K562 (cell line): ENCODE data around the gene SRGAP3. TPM values are rescaled to one million over a fixed set of nuclear protein-coding genes. Genes with fewer than 3 reads are reported as not detected.

Experiments used
- ATAC-seq: fragments of 200-7000 bp; cut with Tn5 transposase; 3 replicates; pipeline ENCODE4 v1.9.1; 2020; ENCODE audit warnings: moderate library complexity
- BruUV-seq: library from RNA; stranded (reverse); fragments of 400-500 nt; replicated peaks from 2 replicates; lab custom pipeline; 2021; lab: Mats Ljungman, UMichigan
- CTCF ChIA-PET: fragments of 300-600 bp; formaldehyde crosslinking; extraction: SDS; loops from one replicate; lab custom pipeline; 2021; ENCODE audit warnings: low intra/inter-chr PET ratio; lab: Yijun Ruan, JAX
- POLR2A ChIA-PET: fragments of 300-600, 350-650 bp; sonication (Branson Sonifier 250); formaldehyde crosslinking; extraction: SDS; loops from one replicate; lab custom pipeline; 2021; ENCODE audit warnings: antibody characterized with exemption, inconsistent platforms; lab: Yijun Ruan, JAX
- DNase-seq, 4 experiments: peaks; one replicate each; pipeline versions ENCODE4 v3.0.0 to v3.0.0-alpha.2; 2011 to 2018; ENCODE audit warnings: low spot score in 3 of 4, mixed read lengths in 3 of 4; ENCODE audit errors: extremely low read depth in 1 of 4
- FAIRE-seq: peaks from 2 replicates; lab custom pipeline; 2011; peaks lifted over from hg19 to GRCh38; lab: Jason Lieb, UNC
- H2AFZ ChIP-seq: 2 replicates; pipeline ENCODE4 v1.6.0; 2011; ENCODE audit warnings: low read depth, low read length, control low read depth, inconsistent platforms
- H3K27ac ChIP-seq: fragments of 200-600 bp; 3 replicates; pipeline ENCODE4 v1.8.0; 2011; ENCODE audit warnings: low read depth, mild to moderate bottlenecking, control low read depth, inconsistent platforms, low read length, moderate library complexity, mixed read lengths; ENCODE audit errors: extremely low read depth
- H3K27me3 ChIP-seq, 2 experiments: fragments of 300-600 bp in 1 of 2; 2 replicates in 1 of 2; 3 replicates in 1 of 2; pipeline versions ENCODE4 v1.6.0 to v1.8.0; 2011; ENCODE audit warnings: inconsistent platforms in 2 of 2, low read length in 2 of 2, mild to moderate bottlenecking in 1 of 2, mixed read lengths in 1 of 2, moderate library complexity in 1 of 2; ENCODE audit not compliant: control insufficient read depth in 2 of 2, insufficient read depth in 2 of 2
- H3K36me3 ChIP-seq: fragments of 300-600 bp; 3 replicates; pipeline ENCODE4 v1.8.0; 2011; ENCODE audit warnings: mild to moderate bottlenecking, low read length, inconsistent platforms; ENCODE audit not compliant: control insufficient read depth, insufficient read depth
- H3K4me1 ChIP-seq, 2 experiments: fragments of 200-600 bp in 1 of 2; replicated peaks in 1 of 2; 2 replicates in 1 of 2; 3 replicates in 1 of 2; pipeline versions ENCODE4 v1.5.1 to v1.8.0; 2011; ENCODE audit warnings: inconsistent platforms in 2 of 2, low read length in 2 of 2, mild to moderate bottlenecking in 1 of 2, mixed read lengths in 1 of 2, moderate library complexity in 1 of 2; ENCODE audit not compliant: control insufficient read depth in 2 of 2, insufficient read depth in 2 of 2
- H3K4me2 ChIP-seq: 2 replicates; pipeline ENCODE4 v1.6.1; 2011; ENCODE audit warnings: low read length, control low read depth, inconsistent platforms, mixed read lengths; ENCODE audit not compliant: insufficient read depth
- H3K4me3 ChIP-seq: fragments of 200-600 bp; sonication (generic), shearing (Covaris generic); 2 replicates; pipeline ENCODE4 v1.5.1; 2016; ENCODE audit warnings: control low read depth, inconsistent platforms
- H3K79me2 ChIP-seq: fragments of 200-600 bp; 3 replicates; pipeline ENCODE4 v1.8.0; 2011; ENCODE audit warnings: low read length, inconsistent platforms; ENCODE audit not compliant: control insufficient read depth, insufficient read depth
- H3K9ac ChIP-seq, 2 experiments: 2 replicates each; pipeline versions ENCODE4 v1.6.0 to v1.6.1; 2011; ENCODE audit warnings: low read depth in 2 of 2, low read length in 2 of 2, control low read depth in 1 of 2, inconsistent platforms in 1 of 2, mild to moderate bottlenecking in 1 of 2, mixed read lengths in 1 of 2; ENCODE audit not compliant: insufficient read depth in 1 of 2
- H3K9me1 ChIP-seq: one replicate; pipeline ENCODE4 v1.6.0; 2011; ENCODE audit warnings: inconsistent platforms, mild to moderate bottlenecking, low read length, moderate library complexity; ENCODE audit not compliant: control insufficient read depth, insufficient read depth
- H3K9me3 ChIP-seq: replicated peaks from 2 replicates; pipeline ENCODE4 v1.5.1; 2011; ENCODE audit warnings: low read depth, low read length, inconsistent platforms; ENCODE audit not compliant: control insufficient read depth, insufficient read depth
- H4K20me1 ChIP-seq: replicated peaks from 2 replicates; pipeline ENCODE4 v1.6.1; 2011; ENCODE audit warnings: low read length, inconsistent platforms, mixed read lengths; ENCODE audit not compliant: control insufficient read depth, insufficient read depth
- EP300 ChIP-seq: IDR thresholded peaks from 2 replicates; pipeline ENCODE4 v1.6.1; 2012; ENCODE audit warnings: low read length, improper control_type of control experiment
- ETV5 ChIP-seq: sonication (generic); formaldehyde crosslinking; IDR thresholded peaks from 2 replicates; pipeline ENCODE4 v1.4.0; 2020; ENCODE audit warnings: low read depth, mild to moderate bottlenecking, missing genetic modification reagents
- GATA2 ChIP-seq: sonication (generic); formaldehyde crosslinking; IDR thresholded peaks from 2 replicates; pipeline ENCODE4 v1.4.0; 2020; ENCODE audit warnings: mild to moderate bottlenecking, missing genetic modification reagents
- MTA1 ChIP-seq: fragments of 450-650 bp; IDR thresholded peaks from 2 replicates; pipeline ENCODE4 v1.6.1; 2017; ENCODE audit warnings: borderline replicate concordance
- NR2F6 ChIP-seq: fragments of 450-650 bp; formaldehyde crosslinking; IDR thresholded peaks from 2 replicates; pipeline ENCODE4 v1.4.0; 2020; ENCODE audit warnings: mild to moderate bottlenecking
- NR3C1 ChIP-seq: sonication (generic); formaldehyde crosslinking; IDR thresholded peaks from 2 replicates; pipeline ENCODE4 v1.8.1; 2022; ENCODE audit warnings: missing genetic modification reagents
- SETDB1 ChIP-seq: IDR thresholded peaks from one replicate; pipeline ENCODE4 v1.6.1; 2012; ENCODE audit warnings: low read length, control low read depth, inconsistent platforms
- SMARCA5 ChIP-seq: fragments of 450-650 bp; IDR thresholded peaks from 2 replicates; pipeline ENCODE4 v1.6.1; 2016
- SMARCC2 ChIP-seq: fragments of 450-650 bp; IDR thresholded peaks from 2 replicates; pipeline ENCODE4 v1.6.1; 2017; ENCODE audit warnings: antibody characterized with exemption, moderate library complexity, mild to moderate bottlenecking, low read depth
- SNIP1 ChIP-seq: fragments of 450-650 bp; IDR thresholded peaks from 2 replicates; pipeline ENCODE4 v1.7.1; 2017; ENCODE audit warnings: low read depth, mild to moderate bottlenecking
- SRSF3 ChIP-seq: fragments of 200-400 bp; formaldehyde crosslinking; IDR thresholded peaks from 2 replicates; pipeline ENCODE4 v1.6.1; 2016; ENCODE audit warnings: mild to moderate bottlenecking, low read length, moderate library complexity; ENCODE audit not compliant: insufficient read depth
- STAG1 ChIP-seq: sonication (generic); formaldehyde crosslinking; IDR thresholded peaks from 2 replicates; pipeline ENCODE4 v1.5.0; 2020; ENCODE audit warnings: missing genetic modification reagents, borderline replicate concordance
- TRIM24 ChIP-seq, 2 experiments: fragments of 450-650 bp; IDR thresholded peaks; 2 replicates each; pipeline ENCODE4 v1.6.1; 2016
- ZNF143 ChIP-seq: sonication (generic); formaldehyde crosslinking; IDR thresholded peaks from 2 replicates; pipeline ENCODE4 v1.9.0; 2022; ENCODE audit warnings: mild to moderate bottlenecking, missing genetic modification reagents
- ZNF436 ChIP-seq: fragments of 250-450, 450-650 bp; sonication (Bioruptor Pico); formaldehyde crosslinking; IDR thresholded peaks from 2 replicates; pipeline ENCODE4 v1.7.0; 2020; ENCODE audit warnings: mild to moderate bottlenecking
- WGBS: fragments of 100-300 bp; shearing (Covaris generic); methylation state at CpG from one replicate; pipeline ENCODE4 v1.1.6; 2016; ENCODE audit warnings: low coverage, mixed read lengths; ENCODE audit not compliant: insufficient coverage; ENCODE audit errors: missing lambda C conversion rate; 5-methylcytosine and 5-hydroxymethylcytosine counted together
- in situ Hi-C: fragments of 300-500 bp; cut with MboI; formaldehyde crosslinking; loops from 4 replicates; pipeline ENCODE4 v1.15.0; 2018; ENCODE audit warnings: inconsistent platforms, mixed read lengths
- intact Hi-C: fragments of 100-400 bp; cut with micrococcal nuclease; formaldehyde crosslinking; loops from 2 replicates; pipeline ENCODE4 v1.14.2; 2022
- polyA plus RNA-seq, 8 experiments: library from polyadenylated mRNA; depleted of rRNA in 4 of 8; stranded (reverse) in 5 of 8; unstranded in 3 of 8; fragments of >200 nt; fragmentation: Nextera tagmentation in 2 of 8; fragmentation: Illumina TruSeq in 1 of 8; extraction: Ambion mirVana in 2 of 8; extraction: Trizol in 1 of 8; gene quantifications; 2 replicates each; pipeline versions ENCODE4 v1.2.1 to v1.2.3, GENCODE V29; 2011 to 2014; ENCODE audit warnings: inconsistent platforms in 1 of 8, missing spikeins in 1 of 8
- total RNA-seq, 7 experiments: library from RNA; depleted of rRNA in 6 of 7; stranded (reverse); fragments of >200 nt in 6 of 7; fragmentation: Illumina TruSeq in 2 of 7; extraction: Trizol in 2 of 7; gene quantifications; 2 replicates each; pipeline versions ENCODE4 v1.2.1 to v1.2.3, GENCODE V29; 2011 to 2021; ENCODE audit warnings: low replicate concordance in 1 of 7
- TF ChIP-seq, protein P1 (sequence below): fragments of 450-650 bp; IDR thresholded peaks from one replicate; pipeline ENCODE4 v1.6.1; 2018; ENCODE audit warnings: mild to moderate bottlenecking, moderate library complexity; ENCODE audit not compliant: partially characterized antibody

SRGAP3 gene
- total and polyA plus RNA-seq, 9 of the 15 experiments (the other 6 are each of a cell fraction or from before 2014, with no cell fraction given), result 0.11 to 0.85 (median 0.35) TPM; not detected in 2

DNA sequence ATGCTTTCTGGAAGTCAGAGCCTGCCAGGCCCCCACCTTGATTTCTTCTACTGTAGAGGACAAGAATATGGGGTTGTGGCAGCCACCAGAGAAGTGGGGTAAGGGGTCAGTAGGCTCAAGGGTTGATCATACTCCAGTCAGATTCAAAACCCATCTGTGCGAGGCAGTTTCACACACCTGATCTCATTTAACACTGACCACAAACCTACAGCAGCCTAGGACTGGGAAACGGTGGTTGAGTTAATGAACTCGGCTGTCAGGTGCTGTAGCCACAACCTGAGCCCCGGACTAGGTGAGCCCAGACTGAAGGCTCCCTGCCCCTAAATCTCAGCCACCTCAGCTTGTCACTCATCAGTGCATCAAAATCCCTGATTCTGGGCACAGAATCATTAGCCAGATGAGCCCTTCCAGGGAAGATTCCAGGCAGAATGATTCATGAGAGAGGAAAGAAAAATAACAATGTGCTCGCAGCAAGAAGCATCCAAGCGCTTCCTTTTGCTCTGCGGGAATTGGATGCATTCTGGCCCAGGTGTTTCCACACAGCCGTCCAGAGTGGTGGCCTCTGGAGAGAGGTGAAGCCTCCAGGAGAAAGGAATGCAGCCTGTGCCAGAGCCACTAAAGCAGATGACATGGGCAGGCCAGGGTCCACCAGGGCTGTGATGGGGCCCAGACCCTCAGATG, 102.1 kb downstream of the SRGAP3 start:
- H3K36me3 ChIP-seq, result no peaks in the 10 kb centered on the region
- in situ Hi-C loops (no loop called here), intact Hi-C loops (no loop called here)
- H3K4me2 ChIP-seq, result no peak overlapping the region
- H3K79me2 ChIP-seq, result no peaks in the 10 kb centered on the region
- H3K27me3 ChIP-seq, result peaks cover 12 to 61% of the 10 kb centered on the region in 2 experiments; a peak in 4 of 5 replicates
- H3K4me1 ChIP-seq, result no peaks in the 10 kb centered on the region
- H3K27ac ChIP-seq, result no peak overlapping the region
- H3K9me3 ChIP-seq, result no peaks in the 10 kb centered on the region
- no peaks in the 10 kb centered on the region for H4K20me1 ChIP-seq
- WGBS, result 0% methylated on average over 8 of the region's 8 CpGs
- DNase-seq, result no peak
- no peak overlapping the region for H2AFZ ChIP-seq
- H3K9me1 ChIP-seq, result no peaks in the 10 kb centered on the region
- H3K9ac ChIP-seq, result no peak overlapping the region
- POLR2A ChIA-PET, result no interaction called here
- BruUV-seq, result no TSS peak
- H3K4me3 ChIP-seq, result no peak overlapping the region
- no peak for TF ChIP-seq SMARCC2
- TF ChIP-seq ZNF143 (CRISPR knock-in tag), result no peak
- ATAC-seq, result no peak
- CTCF ChIA-PET, result no interaction called here
- FAIRE-seq, result no peak

DNA sequence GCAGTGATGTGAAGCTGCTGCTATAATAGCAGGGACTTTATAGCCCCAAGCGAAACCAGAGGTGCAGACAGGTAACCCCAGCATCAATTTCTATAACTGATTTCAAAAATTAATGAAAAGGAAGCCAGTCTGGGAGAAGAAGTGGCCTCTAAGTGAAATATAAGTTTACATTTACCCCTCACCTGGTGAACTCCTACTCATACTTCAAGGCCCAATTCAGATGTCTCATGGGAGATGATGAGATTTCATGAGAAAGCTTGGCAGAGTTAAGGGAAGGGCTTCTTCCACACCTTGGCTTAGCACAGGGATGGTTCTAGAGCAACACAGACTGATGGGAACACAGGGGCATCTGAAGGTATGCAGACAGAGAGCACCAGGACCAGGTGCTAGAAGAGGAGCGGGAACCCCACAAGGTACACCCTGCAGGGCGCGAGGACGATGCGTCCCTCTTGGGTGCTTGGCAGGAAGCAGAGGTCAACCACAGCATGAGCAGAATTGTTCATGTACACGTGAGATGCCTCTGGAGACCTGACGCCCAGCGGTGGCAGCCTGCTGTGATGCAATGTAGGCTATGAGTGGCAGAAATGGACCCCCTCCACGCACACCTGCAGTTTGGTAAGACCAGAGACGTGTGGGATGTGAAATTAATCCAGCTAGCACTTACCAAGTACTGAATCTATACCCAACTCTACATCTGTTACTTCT, 102.9 kb downstream of the SRGAP3 start:
- Histone ChIP-seq H3K27ac (no peak overlapping the region; the same call in 2 of the 3 replicates), H2AFZ (no peak overlapping the region), H3K9me3 (no peaks in the 10 kb centered on the region), H4K20me1 (no peaks in the 10 kb centered on the region), H3K9ac (no peak overlapping the region), H3K27me3 (peaks cover 10 to 53% of the 10 kb centered on the region in 2 experiments; a peak in 2 of 5 replicates), H3K9me1 (no peaks in the 10 kb centered on the region), H3K36me3 (no peaks in the 10 kb centered on the region), H3K4me1 (no peaks in the 10 kb centered on the region), H3K79me2 (no peaks in the 10 kb centered on the region), H3K4me3 (no peak overlapping the region), H3K4me2 (no peak overlapping the region)
- DNase-seq (no peak), ATAC-seq (no peak), FAIRE-seq (no peak)
- POLR2A ChIA-PET, result interaction anchor here (0.6 kb wide), 1 partner anchor 158 kb away, joined by 3 read pairs; no protein-coding TSS in a partner anchor
- intact Hi-C loops (no loop called here), in situ Hi-C loops (no loop called here)
- CTCF ChIA-PET, result no interaction called here
- WGBS, result under 1% methylated on average over 11 of the region's 11 CpGs
- BruUV-seq, result no TSS peak
- TF ChIP-seq MTA1 (no peak), STAG1 (CRISPR knock-in tag) (no peak), TRIM24 (IDR thresholded peaks at IDR 0.05) (no peak), SETDB1 (no peak), SNIP1 (no peak), SMARCA5 (no peak), EP300 (no peak), NR2F6 (no peak), NR3C1 (CRISPR knock-in tag) (no peak), GATA2 (CRISPR knock-in tag) (no peak), SRSF3 (no peak), ETV5 (CRISPR knock-in tag) (no peak), ZNF436 (no peak)
- TF ChIP-seq, protein P1, sequence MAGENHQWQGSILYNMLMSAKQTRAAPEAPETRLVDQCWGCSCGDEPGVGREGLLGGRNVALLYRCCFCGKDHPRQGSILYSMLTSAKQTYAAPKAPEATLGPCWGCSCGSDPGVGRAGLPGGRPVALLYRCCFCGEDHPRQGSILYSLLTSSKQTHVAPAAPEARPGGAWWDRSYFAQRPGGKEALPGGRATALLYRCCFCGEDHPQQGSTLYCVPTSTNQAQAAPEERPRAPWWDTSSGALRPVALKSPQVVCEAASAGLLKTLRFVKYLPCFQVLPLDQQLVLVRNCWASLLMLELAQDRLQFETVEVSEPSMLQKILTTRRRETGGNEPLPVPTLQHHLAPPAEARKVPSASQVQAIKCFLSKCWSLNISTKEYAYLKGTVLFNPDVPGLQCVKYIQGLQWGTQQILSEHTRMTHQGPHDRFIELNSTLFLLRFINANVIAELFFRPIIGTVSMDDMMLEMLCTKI, result no peak
